Endothelial cell of umbilical vein (primary cell): ENCODE results near the gene KIF1C.

Experiments used
- CTCF ChIP-seq, 2 donors: IDR thresholded peaks; 1 replicate in 1 of 2; 2 replicates in 1 of 2; pipeline ENCODE4 v1.5.1; 2011; ENCODE audit warnings: low read length in 2 of 2, mild to moderate bottlenecking in 2 of 2, moderate library complexity in 2 of 2, control low read depth in 1 of 2, inconsistent platforms in 1 of 2, low read depth in 1 of 2; ENCODE audit not compliant: insufficient read depth in 1 of 2; ENCODE audit errors: extremely low read depth in 1 of 2
- GATA2 ChIP-seq: IDR thresholded peaks from 2 replicates; pipeline ENCODE4 v1.7.0; 2011; ENCODE audit warnings: low read depth, mild to moderate bottlenecking, moderate library complexity, mixed read lengths, low read length; ENCODE audit not compliant: insufficient read length, insufficient read depth
- MYC ChIP-seq: IDR thresholded peaks from one replicate; pipeline ENCODE4 v1.6.1; 2011; ENCODE audit warnings: mild to moderate bottlenecking, low read depth, low read length
- POLR2A ChIP-seq: IDR thresholded peaks from 2 replicates; pipeline ENCODE4 v1.6.1; 2012; ENCODE audit warnings: low read depth, mild to moderate bottlenecking, control low read depth, low read length
- POLR2AphosphoS5 ChIP-seq: IDR thresholded peaks from 2 replicates; pipeline ENCODE4 v1.6.1; 2012; ENCODE audit warnings: low read depth, mild to moderate bottlenecking, control low read depth, low read length, moderate library complexity; ENCODE audit not compliant: insufficient read depth

- TF ChIP-seq POLR2AphosphoS5 = no peak
- TF ChIP-seq POLR2A = no peak
- TF ChIP-seq MYC = no peak
- no peak for TF ChIP-seq CTCF (IDR thresholded peaks at IDR 0.05; ENCODE audit: extremely low read depth in 1 of 2, insufficient read depth in 1 of 2, low read depth in 1 of 2, low read length in 2 of 2)
- no peak for TF ChIP-seq GATA2
Measured at GRCh38 chr17:4998732-4999429, 1.1 kb downstream of the KIF1C start.
